Peyer's patch (tissue), 4 donors: ENCODE measurements around the gene AP4M1.

ENCODE experiments used
- POLR2A ChIP-seq, 2 donors: fragments of 450-650 bp; IDR thresholded peaks; one replicate each; pipeline ENCODE4 v1.5.1; 2017; ENCODE audit warnings: antibody characterized with exemption in 2 of 2, mild to moderate bottlenecking in 2 of 2, moderate library complexity in 2 of 2
- TF ChIP-seq, protein P1 (sequence below), 6 experiments: fragments of 450-650 bp in 4 of 6; fragments of 200-600 bp in 2 of 6; sonication (generic) in 1 of 6; IDR thresholded peaks; one replicate each; pipeline ENCODE4 v1.5.1; 2017 to 2019; ENCODE audit warnings: antibody characterized with exemption in 6 of 6, mild to moderate bottlenecking in 3 of 6, moderate library complexity in 1 of 6

DNA sequence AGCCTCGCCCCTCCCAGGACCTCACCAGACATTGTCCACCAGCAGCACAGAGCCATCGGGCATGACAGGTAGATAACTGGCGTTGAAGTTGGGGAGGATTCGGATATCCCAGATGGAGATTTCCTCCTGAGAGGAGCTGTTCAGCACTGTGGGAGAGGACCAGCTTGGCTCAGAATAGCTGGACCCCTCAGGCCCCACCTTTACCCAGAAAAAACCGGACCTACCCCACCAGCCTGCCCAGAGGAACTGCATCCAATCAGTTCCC is 55.6 kb downstream of the AP4M1 start:
- TF ChIP-seq, protein P1, sequence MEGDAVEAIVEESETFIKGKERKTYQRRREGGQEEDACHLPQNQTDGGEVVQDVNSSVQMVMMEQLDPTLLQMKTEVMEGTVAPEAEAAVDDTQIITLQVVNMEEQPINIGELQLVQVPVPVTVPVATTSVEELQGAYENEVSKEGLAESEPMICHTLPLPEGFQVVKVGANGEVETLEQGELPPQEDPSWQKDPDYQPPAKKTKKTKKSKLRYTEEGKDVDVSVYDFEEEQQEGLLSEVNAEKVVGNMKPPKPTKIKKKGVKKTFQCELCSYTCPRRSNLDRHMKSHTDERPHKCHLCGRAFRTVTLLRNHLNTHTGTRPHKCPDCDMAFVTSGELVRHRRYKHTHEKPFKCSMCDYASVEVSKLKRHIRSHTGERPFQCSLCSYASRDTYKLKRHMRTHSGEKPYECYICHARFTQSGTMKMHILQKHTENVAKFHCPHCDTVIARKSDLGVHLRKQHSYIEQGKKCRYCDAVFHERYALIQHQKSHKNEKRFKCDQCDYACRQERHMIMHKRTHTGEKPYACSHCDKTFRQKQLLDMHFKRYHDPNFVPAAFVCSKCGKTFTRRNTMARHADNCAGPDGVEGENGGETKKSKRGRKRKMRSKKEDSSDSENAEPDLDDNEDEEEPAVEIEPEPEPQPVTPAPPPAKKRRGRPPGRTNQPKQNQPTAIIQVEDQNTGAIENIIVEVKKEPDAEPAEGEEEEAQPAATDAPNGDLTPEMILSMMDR (IDR thresholded peaks at IDR 0.05): no peak
- no peak for TF ChIP-seq POLR2A (IDR thresholded peaks at IDR 0.05)
